CD4-positive, alpha-beta T cell treated with Interferon gamma for 1 hour (primary cell): ENCODE measurements around the gene COPG1.
A peak's percentile ranks its signal among the peaks of the same experiment; 100 is the strongest.
"Not testable (repeated sequence)": the region's sequence is repeated elsewhere in the genome, so short reads cannot be mapped to it uniquely, and the experiment has no call there.

Source experiments
- DNase-seq: peaks from one replicate; pipeline ENCODE4 v3.0.0-alpha.2; 2020

The COPG1 gene

DNA sequence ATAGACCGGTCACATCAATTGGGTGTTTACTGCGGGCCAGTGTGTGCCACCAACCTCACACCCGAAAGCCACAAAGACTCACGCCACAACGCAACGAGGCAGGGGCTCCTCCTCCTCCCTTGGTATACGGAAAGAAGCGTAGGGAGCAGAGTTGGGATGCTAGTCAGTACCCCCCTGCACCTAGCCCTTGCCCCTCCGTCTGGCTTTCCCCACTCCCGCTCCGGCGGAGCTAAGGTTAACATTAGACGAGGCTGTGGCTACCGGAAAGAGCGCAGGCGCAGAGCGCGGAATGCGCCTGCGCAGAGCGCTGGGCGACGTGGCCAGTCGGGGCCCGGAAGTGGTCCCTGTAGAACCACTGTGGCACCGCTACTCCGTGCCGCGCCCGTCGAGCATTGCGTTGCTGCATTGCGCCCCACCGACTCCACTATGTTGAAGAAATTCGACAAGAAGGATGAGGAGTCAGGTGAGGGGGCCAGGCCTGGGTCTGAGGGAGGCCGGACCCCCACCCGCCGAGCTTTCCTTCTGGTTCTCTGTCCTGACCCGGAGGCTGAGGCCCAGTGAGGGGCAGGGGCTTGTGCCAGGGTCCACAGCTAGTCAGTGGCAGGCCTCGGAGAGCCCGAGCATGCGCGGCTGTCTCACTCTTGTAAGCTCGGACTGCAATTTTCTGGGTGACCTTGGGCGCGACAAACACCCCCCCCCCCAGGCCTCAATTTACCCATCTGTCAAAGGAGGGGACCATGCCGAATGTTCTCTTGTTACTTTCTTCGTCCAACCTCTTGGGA lies at the start of gene COPG1:
COPG1 (plus strand) TSS at position 323 of the 782 bp plus-strand sequence; CDS start at position 427, 104 bp downstream.
- DNase-seq = peak; percentile 89

GRCh38 chr3:129204473-129204872 lies 44.9 kb upstream of the COPG1 start:
- DNase-seq = no peak

GRCh38 chr3:129205109-129205832 lies 44.1 kb upstream of the COPG1 start:
- DNase-seq = no peak

- no peak for DNase-seq
These were observed 41.9 kb upstream of the COPG1 start for GRCh38 chr3:129207479-129207878.

GRCh38 chr3:129211345-129211744 lies 38.1 kb upstream of the COPG1 start:
- DNase-seq = no peak

DNA sequence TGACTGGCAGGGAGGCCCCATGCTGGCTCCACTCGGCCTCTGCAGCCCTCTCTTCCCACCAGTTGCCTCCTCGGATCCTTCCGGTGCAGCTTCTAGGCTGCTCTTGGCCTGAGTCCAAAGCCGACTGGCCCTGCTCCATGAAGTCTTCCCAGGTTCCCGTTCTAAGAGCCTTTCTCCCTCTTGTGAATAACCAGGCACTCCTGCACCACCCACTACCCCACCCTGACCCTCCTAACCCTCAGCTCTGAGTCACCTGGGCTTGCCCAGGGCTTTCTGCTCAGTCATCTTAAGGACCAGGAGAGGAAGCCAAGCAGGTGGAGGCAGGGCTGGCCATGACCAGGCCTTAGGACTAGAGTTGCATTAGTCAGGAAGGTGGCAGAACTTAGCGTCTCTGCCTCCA lies 37.6 kb upstream of the COPG1 start:
- DNase-seq = peak; percentile 27

DNA sequence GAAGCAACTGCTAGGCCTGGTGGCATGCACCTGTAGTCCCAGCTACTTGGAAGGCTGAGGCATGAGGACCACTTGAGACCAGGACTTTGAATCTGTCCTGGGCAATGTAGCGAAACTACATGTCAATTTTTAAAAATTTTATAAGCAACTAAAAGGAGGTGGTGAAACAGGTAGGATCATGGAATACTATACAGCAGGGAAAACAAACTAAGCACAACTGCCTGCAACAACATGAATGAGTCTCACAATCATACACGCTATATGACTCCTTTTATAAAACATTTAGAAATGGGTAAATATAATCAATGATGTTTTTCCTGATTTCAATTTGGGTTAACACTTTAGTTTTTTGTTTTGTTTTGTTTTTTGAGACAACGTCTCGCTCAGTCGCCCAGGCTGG lies 36.2 kb upstream of the COPG1 start:
- no peak for DNase-seq

DNA sequence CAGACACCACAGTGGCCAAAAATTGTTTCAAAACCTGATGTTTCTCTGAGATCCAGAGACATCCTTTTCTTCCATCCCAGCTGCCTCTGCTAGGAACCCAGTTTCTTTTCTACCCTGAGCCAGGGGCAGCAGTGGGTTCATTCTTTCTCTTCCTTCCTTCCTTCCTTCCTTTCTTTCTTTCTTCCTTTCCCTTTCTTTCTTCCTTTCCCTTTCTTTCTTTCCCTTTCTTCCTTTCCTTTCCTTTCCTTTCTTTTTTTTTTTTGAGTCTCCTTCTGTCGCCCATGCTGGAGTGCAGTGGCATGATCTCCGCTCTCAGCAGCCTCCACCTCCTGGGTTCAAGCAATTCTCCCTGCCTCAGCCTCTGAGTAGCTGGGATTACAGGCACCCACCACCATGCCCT lies 30.7 kb upstream of the COPG1 start:
- DNase-seq = no peak

- not testable (repeated sequence) for DNase-seq
These were observed 25.0 kb upstream of the COPG1 start for GRCh38 chr3:129224387-129224786.

DNA sequence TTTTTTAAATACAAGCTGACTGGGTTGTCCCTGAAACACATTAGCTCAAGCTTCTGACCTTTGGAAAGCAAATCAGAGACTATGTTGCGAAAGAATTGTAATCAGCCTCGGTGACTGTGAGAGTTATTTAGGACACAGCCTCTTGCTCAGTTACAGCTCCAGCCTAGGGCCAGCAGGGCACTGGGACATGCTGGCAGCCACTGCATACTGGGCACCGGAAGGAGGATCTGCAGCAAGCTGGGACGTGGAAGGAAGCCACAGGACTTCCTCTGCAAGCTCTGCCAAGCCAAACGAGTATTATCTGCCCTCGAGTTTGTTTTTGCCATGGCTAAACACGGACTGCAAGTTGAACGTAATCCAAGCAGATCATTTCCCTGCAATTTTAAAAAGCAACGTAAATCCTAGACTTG lies 24.4 kb upstream of the COPG1 start:
- DNase-seq = peak; percentile 64

- peak; percentile 48 for DNase-seq
These were observed 23.0 kb upstream of the COPG1 start for GRCh38 chr3:129226374-129226773.

GRCh38 chr3:129228891-129229585 lies 20.4 kb upstream of the COPG1 start:
- no peak for DNase-seq

DNA sequence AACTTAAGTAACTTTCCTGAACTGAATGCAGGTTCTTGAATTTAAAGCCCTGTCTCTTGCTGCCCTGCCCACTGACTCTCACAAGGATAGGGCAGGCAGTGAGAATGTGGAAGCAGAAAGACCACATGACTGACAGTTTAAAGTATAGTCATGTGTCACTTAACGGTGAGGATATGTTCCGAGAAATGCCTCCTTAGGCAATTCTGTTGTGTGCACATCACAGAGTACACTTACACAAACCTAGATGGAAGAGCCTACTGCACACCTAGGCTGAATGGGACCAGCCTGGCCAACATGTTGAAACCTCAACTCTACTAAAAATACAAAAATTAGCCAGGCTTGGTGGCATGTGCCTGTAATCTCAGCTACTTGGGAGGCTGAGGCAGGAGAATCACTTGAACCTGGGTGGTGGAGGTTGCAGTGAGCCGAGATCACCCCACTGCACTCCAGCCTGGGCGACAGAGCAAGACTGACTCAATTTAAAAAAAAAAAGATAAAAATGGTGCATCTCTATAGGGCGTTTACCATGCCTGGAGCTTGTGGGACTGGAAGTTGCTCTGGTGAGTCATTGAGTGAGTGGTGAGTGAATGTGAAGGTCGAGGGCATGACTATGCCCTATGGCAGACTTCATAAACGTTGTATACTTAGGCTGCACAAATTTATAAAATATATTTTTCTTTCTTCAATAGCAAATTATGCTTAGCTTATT lies 18.9 kb upstream of the COPG1 start:
- peak; percentile 69 for DNase-seq

GRCh38 chr3:129231331-129232119 lies 17.9 kb upstream of the COPG1 start:
- DNase-seq = no peak

DNA sequence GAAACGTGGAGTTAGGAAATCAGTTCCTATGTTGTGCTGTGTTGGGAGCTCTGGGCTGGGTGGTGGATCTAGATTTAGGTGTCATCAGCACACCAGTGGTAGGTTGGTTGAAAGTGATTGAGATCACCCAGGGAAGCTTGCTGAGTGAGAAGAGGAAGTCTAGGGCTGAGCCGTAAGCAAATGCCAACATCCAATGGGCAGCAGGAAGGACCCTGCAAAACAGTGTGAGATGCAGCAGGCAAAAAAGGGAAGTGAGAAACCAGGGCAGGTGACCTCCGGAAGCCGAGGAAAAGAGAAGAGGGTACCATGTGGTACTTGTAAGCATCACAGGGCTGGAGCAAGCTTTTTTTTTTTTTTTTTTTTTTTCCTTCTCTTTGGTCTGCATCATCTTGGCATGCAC lies 15.9 kb upstream of the COPG1 start:
- DNase-seq = peak; percentile 86

DNA sequence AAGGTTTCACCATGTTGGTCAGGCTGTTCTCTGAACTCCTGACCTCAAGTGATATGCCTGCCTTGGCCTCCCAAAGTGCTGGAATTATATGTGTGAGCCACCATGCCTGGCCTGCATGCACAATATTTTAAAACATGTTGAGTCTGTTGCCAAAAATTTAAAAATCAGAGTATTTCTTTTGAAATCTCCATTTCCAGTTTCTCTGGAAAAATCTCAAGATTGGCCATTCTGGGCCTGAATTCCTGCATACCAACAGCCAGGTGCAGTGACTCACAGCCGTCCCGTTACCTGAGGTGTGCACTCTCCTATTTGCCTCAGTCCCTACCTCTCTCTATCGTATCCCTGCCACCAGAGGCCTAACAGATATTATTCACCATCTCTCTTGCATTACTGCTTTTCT lies 15.0 kb upstream of the COPG1 start:
- no peak for DNase-seq

DNA sequence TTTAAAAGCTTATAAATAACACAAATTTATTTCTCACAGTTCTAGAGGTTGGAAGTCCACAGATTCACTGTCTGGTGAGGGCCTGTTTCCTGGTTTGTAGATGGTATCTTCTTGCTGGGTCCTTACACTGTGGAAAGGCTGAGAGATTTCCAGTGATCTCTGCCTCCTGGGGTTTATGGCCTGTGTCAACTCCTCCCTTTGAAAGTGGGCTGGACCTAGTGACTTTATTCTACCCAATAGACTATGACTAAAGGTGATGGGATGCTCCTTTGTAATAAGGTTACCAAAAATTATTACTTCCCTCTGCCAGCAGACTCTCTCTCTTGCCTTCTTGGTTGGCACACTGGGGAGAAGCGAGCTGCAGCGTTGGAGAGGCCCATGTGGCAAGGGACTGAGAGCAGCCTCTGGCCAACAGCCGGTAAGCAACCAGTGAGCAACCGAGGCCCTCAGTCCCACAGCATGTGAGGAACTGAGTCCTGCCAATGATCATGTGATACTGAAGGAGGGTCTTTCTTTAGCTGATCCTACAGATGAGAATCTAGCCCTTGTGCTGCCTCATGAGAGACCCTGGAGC lies 14.0 kb upstream of the COPG1 start:
- no peak for DNase-seq

DNA sequence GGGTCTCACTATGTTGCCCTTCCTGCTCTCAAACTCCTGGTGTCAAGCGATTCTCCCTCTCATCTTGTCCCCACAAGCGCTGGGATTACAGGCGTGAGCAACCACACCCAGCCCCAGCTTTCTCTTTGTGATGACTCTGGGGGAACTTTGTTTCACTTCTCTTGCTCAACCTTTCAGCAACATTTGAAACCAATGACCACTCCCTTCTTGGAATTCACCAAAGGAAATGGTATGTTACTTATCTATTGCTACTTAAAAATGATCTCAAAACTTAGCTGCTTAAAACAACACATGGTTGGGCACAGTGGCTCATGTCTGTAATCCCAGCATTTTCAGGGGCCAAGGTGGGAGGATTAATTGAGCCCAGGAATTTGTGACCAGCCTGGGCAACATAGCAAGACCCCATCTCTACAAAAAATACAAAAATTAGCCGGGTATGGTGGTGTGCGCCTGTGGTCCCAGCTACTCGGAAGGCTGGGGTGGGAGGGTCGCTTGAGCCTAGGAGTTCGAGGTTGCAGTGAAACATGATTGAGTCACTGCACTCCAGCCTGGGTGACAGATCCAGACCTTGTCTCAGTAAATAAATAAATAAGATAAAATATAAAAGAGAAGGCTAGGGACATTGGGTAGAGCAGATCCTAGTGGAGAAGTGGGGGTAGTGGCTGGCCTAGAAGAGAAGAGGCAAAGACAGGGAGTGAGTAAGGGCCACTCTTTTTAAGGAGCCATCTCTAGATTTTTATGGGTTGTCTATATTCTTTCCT lies 10.3 kb upstream of the COPG1 start:
- DNase-seq = peak; percentile 58

- DNase-seq = no peak
These were observed 9.4 kb upstream of the COPG1 start for GRCh38 chr3:129239991-129240390.

GRCh38 chr3:129240436-129240835 lies 9.0 kb upstream of the COPG1 start:
- no peak for DNase-seq

DNA sequence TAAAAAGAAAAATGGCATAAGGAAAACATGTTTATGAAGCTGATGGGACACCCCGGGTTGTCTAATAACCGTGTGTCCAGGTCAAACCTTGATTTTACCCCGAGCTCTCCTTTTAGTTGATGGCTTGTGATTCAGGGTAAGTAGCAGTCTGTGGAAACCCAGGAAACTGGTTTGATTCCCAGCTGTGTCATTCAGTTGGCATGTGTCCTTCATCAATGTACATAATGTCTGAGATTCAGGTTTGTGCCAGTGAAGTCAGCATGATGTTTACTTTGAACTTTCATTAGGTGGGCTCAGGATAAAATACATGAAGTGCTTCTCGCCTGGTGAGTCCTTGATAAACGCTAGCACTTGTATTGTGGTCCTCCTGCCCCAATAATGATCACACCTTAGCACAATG lies 4.3 kb upstream of the COPG1 start:
- DNase-seq = no peak
